ENCODE data around the gene GAGE12H. TPM values are rescaled to one million over a fixed set of nuclear protein-coding genes. Genes with fewer than 3 reads are reported as not detected.
"Not testable (repeated sequence)": the region's sequence is repeated elsewhere in the genome, so short reads cannot be mapped to it uniquely, and the experiment has no call there.

GAGE12H gene, protein sequence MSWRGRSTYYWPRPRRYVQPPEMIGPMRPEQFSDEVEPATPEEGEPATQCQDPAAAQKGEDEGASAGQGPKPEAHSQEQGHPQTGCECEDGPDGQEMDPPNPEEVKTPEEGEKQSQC
- total RNA-seq = not detected in 2 replicates

GRCh38 chrX:49579649-49580048 is at the start of gene GAGE12H:
Gene GAGE12H (plus strand): TSS chrX:49579949. CDS start chrX:49581104, 1,155 bp downstream.
- DNase-seq (ENCODE audit: low read depth); H3K4me3 ChIP-seq (ENCODE audit: low read depth, low read length): not testable (repeated sequence)

DNA sequence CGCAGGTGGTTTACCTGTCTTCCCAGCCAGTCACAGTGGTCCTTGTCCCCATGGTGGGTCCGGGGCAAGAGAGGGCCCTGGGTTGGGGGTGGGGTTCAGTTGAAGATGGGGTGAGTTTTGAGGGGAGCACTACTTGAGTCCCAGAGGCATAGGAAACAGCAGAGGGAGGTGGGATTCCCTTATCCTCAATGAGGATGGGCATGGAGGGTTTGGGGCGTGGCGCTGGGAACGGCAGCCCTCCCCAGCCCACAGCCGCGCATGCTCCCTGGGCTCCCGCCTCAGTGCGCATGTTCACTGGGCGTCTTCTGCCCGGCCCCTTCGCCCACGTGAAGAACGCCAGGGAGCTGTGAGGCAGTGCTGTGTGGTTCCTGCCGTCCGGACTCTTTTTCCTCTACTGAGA is 47.9 kb upstream of the GAGE12H start, which contains the start of gene GAGE12C:
Gene GAGE12C (plus strand): TSS at position 301 of the 400 bp plus-strand sequence. CDS start 1,155 bp downstream, outside the sequence.
- DNase-seq (ENCODE audit: low read depth); H3K4me3 ChIP-seq (ENCODE audit: low read depth, low read length): not testable (repeated sequence)

DNA sequence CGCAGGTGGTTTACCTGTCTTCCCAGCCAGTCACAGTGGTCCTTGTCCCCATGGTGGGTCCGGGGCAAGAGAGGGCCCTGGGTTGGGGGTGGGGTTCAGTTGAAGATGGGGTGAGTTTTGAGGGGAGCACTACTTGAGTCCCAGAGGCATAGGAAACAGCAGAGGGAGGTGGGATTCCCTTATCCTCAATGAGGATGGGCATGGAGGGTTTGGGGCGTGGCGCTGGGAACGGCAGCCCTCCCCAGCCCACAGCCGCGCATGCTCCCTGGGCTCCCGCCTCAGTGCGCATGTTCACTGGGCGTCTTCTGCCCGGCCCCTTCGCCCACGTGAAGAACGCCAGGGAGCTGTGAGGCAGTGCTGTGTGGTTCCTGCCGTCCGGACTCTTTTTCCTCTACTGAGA is 38.3 kb upstream of the GAGE12H start, which contains the start of gene GAGE12D:
Gene GAGE12D (plus strand): TSS at position 301 of the 400 bp plus-strand sequence. CDS start 1,155 bp downstream, outside the sequence.
- DNase-seq (ENCODE audit: low read depth); H3K4me3 ChIP-seq (ENCODE audit: low read depth, low read length): not testable (repeated sequence)

GRCh38 chrX:49550989-49551388 is 28.8 kb upstream of the GAGE12H start, which contains the start of gene GAGE12E:
Gene GAGE12E (plus strand): TSS chrX:49551289. CDS start chrX:49552444, 1,155 bp downstream.
- not testable (repeated sequence) for DNase-seq (ENCODE audit: low read depth)

DNA sequence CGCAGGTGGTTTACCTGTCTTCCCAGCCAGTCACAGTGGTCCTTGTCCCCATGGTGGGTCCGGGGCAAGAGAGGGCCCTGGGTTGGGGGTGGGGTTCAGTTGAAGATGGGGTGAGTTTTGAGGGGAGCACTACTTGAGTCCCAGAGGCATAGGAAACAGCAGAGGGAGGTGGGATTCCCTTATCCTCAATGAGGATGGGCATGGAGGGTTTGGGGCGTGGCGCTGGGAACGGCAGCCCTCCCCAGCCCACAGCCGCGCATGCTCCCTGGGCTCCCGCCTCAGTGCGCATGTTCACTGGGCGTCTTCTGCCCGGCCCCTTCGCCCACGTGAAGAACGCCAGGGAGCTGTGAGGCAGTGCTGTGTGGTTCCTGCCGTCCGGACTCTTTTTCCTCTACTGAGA is 19.2 kb upstream of the GAGE12H start, which contains the start of gene GAGE12F:
Gene GAGE12F (plus strand): TSS at position 301 of the 400 bp plus-strand sequence. CDS start 1,155 bp downstream, outside the sequence.
- not testable (repeated sequence) for H3K4me3 ChIP-seq (ENCODE audit: low read depth, low read length); DNase-seq (ENCODE audit: low read depth)

More at GRCh38 chrX:49550989-49551388, 28.8 kb upstream of the GAGE12H start, which contains the start of gene GAGE12E:
- H3K4me3 ChIP-seq (ENCODE audit: low read depth, low read length) = not testable (repeated sequence)

GRCh38 chrX:49568728-49569127 is 11.0 kb upstream of the GAGE12H start:
- H3K4me3 ChIP-seq (ENCODE audit: low read depth, low read length); DNase-seq (ENCODE audit: low read depth): not testable (repeated sequence)

GRCh38 chrX:49569152-49569551 is 10.6 kb upstream of the GAGE12H start:
- DNase-seq (ENCODE audit: low read depth); H3K4me3 ChIP-seq (ENCODE audit: low read depth, low read length): not testable (repeated sequence)

DNA sequence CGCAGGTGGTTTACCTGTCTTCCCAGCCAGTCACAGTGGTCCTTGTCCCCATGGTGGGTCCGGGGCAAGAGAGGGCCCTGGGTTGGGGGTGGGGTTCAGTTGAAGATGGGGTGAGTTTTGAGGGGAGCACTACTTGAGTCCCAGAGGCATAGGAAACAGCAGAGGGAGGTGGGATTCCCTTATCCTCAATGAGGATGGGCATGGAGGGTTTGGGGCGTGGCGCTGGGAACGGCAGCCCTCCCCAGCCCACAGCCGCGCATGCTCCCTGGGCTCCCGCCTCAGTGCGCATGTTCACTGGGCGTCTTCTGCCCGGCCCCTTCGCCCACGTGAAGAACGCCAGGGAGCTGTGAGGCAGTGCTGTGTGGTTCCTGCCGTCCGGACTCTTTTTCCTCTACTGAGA is 9.6 kb upstream of the GAGE12H start, which contains the start of gene GAGE12G:
Gene GAGE12G (plus strand): TSS at position 301 of the 400 bp plus-strand sequence. CDS start 1,155 bp downstream, outside the sequence.
- not testable (repeated sequence) for H3K4me3 ChIP-seq (ENCODE audit: low read depth, low read length); DNase-seq (ENCODE audit: low read depth)

DNA sequence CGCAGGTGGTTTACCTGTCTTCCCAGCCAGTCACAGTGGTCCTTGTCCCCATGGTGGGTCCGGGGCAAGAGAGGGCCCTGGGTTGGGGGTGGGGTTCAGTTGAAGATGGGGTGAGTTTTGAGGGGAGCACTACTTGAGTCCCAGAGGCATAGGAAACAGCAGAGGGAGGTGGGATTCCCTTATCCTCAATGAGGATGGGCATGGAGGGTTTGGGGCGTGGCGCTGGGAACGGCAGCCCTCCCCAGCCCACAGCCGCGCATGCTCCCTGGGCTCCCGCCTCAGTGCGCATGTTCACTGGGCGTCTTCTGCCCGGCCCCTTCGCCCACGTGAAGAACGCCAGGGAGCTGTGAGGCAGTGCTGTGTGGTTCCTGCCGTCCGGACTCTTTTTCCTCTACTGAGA is 9.4 kb downstream of the GAGE12H start, which contains the start of gene GAGE2A:
Gene GAGE2A (plus strand): TSS at position 301 of the 400 bp plus-strand sequence. CDS start 1,155 bp downstream, outside the sequence.
- not testable (repeated sequence) for H3K4me3 ChIP-seq (ENCODE audit: low read depth, low read length); DNase-seq (ENCODE audit: low read depth)

GRCh38 chrX:49589769-49590478 is 10.2 kb downstream of the GAGE12H start:
- H3K4me3 ChIP-seq (ENCODE audit: low read depth, low read length); DNase-seq (ENCODE audit: low read depth): not testable (repeated sequence)

DNA sequence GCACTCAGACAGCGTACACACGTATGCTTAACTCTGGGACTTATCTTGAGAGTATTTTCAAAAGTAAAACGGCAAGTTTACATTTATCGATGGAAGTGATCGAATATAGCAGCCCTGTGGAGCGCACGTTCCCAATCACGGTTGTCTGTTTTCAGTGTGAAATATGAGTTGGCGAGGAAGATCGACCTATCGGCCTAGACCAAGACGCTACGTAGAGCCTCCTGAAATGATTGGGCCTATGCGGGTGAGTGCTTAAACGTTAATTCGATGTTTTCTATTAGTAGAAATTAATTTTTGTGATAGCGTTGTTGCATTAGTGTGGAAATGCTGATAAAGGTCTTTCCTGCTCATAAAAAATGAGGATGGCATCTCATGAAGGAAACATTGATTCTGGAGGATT is 10.7 kb downstream of the GAGE12H start:
- not testable (repeated sequence) for DNase-seq (ENCODE audit: low read depth); H3K4me3 ChIP-seq (ENCODE audit: low read depth, low read length)

- H3K4me3 ChIP-seq (ENCODE audit: low read depth, low read length); DNase-seq (ENCODE audit: low read depth): not testable (repeated sequence)
Observed at GRCh38 chrX:49598720-49599119, 19.0 kb downstream of the GAGE12H start, which contains the start of gene GAGE1. Gene GAGE1 (plus strand): TSS chrX:49599020. CDS start chrX:49600175, 1,155 bp downstream.

DNA sequence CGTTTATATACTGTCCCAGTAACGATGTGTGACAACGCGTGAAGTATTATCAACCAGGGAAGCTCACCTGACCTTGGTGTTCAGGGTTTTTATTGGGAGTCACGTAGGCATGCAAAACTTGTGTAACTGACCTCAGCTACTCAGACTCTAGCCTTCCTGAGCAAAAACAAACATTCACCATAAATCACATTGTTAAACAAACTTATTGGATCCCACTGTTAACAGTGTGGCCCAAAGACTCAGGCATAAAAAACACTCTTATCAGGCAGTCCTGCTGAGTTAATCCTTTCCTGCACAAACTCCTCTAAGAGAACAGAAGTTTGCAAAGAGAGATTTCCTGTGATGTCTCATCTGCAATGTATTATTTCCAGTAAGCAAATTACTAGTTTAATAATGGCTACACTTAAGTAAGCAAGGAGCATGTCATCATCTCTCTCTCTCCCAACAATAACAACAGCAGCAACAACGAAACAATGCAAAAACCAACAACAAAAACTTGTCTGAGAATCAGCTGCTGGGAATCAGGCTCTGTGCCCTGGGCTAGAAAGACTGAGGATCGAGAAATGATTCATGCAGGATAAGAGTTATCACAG is 31.1 kb downstream of the GAGE12H start:
- DNase-seq (ENCODE audit: low read depth) = no peak
- H3K4me3 ChIP-seq (ENCODE audit: low read depth, low read length) = no peak overlapping the region
- TF ChIP-seq, protein P1, sequence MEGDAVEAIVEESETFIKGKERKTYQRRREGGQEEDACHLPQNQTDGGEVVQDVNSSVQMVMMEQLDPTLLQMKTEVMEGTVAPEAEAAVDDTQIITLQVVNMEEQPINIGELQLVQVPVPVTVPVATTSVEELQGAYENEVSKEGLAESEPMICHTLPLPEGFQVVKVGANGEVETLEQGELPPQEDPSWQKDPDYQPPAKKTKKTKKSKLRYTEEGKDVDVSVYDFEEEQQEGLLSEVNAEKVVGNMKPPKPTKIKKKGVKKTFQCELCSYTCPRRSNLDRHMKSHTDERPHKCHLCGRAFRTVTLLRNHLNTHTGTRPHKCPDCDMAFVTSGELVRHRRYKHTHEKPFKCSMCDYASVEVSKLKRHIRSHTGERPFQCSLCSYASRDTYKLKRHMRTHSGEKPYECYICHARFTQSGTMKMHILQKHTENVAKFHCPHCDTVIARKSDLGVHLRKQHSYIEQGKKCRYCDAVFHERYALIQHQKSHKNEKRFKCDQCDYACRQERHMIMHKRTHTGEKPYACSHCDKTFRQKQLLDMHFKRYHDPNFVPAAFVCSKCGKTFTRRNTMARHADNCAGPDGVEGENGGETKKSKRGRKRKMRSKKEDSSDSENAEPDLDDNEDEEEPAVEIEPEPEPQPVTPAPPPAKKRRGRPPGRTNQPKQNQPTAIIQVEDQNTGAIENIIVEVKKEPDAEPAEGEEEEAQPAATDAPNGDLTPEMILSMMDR (conservative IDR thresholded peaks at IDR 0.05; ENCODE audit: low read depth, low read length) = no peak

Measured in epithelial cell of proximal tubule (primary cell).